NCI-H146 treated with DMSO at 0.1 percent for 48 hours (cell line): Measurements from ENCODE around the gene SLC26A5.
"Not testable (repeated sequence)": the region's sequence is repeated elsewhere in the genome, so short reads cannot be mapped to it uniquely, and the experiment has no call there.

ENCODE experiments used
- DNase-seq: peaks from one replicate; lab custom pipeline; 2025; ENCODE audit not compliant: unreplicated experiment; lab: John Stamatoyannopoulos, UW

The SLC26A5 gene

DNA sequence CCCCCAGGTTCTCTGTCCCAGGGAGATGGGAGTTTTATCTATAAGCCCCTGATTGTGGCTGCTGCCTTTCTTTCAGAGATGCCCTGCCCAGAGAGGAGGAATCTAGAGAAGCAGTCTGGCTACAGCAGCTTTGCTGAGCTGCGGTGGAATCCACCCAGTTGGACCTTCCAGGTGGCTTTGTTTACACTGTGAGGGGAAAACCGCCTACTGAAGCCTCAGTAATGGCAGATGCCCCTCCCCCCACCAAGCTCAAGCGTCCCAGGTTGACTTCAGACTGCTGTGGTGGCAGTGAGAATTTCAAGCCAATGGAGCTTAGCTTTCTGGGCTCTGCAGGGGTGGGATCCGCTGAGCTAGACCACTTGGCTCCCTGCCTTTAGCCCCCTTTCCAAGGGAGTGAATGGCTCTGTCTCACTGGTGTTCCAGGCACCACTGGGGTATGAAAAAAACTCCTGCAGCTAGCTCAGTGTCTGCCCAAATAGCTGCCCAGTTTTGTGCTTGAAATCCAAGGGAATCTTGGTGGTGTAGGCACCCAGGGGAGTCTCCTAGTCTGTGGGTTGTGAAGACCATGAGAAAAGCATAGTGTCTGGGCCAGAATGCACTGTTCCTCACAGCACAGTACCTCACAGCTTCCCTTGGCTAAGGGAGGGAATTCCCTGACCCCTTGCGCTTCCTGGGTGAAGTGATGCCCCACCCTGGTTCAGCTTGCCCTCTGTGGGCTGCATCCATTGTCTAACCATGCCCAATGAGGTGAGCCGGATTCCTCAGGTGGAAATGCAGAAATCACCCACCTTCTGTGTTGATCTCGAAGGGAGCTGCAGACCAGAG is 40.0 kb downstream of the SLC26A5 start:
- not testable (repeated sequence) for DNase-seq

DNA sequence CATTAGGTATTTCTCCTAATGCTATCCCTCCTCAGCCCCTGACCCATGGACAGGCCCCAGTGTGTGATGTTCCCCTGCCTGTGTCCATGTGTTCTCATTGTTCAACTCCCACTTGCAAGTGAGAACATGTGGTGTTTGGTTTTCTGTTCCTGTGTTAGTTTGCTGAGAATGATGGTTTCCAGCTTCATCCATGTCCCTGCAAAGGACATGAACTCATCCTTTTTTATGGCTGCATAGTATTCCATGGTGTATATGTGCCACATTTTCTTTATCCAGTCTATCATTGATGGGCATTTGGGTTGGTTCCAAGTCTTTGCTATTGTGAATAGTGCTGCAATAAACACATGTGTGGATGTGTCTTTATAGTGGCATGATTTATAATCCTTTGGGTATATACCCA is 46.3 kb downstream of the SLC26A5 start:
- not testable (repeated sequence) for DNase-seq

DNA sequence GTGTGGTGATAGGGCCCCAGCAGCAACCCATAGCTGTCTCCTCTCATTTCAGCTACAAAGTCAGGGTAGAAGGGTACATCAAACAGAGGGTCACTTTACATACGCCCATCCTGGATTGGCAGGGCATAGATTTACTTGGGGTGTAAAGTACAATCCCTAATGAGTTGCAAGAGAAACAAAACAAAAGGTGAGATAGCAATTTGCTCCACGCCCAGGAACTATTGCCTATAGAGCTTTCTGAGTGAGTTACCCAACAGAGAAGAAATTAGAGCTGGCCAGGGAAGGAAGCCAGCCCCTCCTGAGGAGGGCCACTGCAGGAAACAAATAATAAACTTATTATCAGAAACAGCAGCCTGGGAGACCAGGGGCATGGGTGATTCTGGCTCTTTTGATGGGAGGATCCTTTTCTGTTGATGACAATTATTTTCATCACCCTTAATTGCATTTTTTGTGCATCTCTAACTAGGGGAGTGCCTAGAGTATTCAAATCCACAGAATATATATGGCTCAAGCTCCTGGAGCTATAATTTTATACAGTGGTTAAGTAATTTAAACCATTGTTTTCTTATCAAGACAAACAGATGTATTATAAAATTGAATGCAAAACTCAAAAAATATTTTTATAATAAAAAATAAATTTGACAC is 47.4 kb downstream of the SLC26A5 start:
- no peak for DNase-seq

DNA sequence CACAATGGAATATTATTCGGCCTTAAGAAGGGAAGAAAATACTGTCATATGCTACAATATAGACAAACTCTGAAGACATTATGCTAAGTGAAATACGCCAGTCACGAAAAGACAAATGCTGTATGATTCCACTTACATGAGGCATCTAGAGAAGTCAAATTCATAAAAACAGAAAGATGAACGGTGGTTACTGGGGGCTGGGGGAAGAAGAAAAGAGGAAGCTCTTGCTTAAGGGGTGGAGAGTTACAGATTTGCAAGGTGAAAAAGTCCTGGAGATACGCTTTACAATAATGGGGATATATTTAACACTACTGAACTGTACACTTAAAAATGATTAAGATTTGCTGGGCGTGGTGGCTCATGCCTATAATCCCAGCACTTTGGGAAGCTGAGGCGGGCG is 49.5 kb downstream of the SLC26A5 start:
- DNase-seq = no peak

DNA sequence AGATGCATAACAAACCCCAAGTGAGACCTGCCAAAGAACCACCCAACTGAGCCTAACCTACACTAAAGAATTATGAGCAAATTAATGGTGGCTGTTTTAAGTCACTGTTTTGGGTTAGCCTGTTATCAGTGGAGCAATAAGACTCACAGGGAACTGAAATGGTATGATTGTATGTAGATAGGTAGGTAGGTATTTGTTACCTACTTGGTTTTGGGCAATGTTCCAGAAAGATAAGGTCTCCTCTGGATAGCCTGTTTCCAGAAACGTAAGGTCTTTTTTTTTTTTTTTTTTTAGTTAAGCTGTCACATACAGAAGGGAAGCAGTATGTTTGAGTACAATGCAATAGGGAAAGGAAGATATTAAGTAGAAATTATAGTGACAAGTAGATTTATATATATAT is 50.9 kb downstream of the SLC26A5 start:
- DNase-seq = no peak

DNA sequence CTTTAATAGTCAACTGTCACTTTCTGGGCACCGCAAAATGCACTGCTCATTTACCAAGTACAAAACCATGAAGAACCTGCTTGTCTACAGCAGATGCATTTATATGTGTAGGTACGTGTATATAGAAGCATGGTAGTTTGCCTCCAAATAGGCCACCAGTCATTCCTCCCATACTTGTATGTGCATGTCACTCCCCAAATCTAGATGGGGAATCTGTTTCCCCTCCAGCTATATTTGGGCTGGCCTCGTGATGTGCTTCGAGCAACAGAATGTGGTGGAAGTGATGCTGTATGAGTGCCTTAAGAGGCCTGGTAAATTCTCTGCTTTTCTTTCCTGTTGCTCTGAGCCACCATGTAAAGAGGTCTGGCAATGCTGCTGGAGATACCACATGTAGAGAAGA is 51.4 kb downstream of the SLC26A5 start:
- no peak for DNase-seq

DNA sequence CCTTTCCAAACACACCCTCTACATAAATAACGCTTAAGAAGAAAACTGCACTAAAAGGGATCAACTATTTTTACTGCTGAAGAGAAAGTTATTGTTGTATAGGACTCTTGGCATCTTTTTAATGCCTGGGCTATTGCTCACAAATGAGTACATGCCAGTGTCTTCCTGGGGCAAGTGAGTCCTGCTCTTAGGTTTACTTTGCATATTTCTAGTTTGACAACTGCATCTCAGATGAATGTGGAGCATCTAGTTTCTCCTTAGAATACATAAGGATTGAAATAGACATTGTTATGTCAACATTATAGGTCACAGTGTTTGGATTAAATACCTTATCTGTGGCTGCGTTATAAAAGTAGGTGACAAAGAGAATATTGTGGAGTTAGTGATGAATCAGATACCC is 54.0 kb downstream of the SLC26A5 start:
- no peak for DNase-seq

DNA sequence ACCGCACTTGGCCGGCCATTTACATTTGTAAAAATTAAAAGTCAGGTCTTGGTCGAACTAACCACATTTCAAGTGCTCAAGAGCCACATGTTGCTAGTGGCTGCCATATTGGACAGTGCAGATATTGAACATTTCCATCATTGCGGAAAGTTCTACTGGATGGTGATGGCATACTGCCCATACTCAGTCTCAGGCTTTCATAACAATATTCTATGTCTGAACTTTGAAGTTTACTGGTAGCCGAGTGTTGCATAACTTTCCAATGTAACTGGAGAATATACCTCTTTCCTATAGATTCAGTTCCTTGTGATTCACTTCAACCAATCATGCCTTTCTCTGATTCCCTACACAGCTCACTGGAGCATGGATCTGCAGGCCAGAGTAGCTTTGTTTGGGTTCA is 54.9 kb downstream of the SLC26A5 start:
- no peak for DNase-seq

DNA sequence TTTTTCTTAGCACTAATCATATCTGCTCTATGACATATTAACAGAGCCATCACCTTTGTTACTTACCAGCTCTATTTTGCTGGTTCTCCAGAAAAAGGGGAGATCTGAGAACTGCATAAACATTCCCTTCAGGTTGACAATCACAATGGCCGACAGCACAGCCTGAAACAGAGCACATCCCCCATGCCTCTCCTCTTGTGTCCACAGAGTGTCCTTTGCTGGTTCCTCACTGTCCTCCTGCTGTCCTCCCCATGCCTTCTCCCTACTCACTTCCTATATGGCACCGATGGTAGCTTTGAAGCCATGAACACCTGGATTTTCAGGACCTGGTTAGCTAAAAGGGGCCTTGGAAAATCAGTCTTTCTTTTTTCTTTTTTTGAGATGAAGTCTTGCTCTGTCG is 56.7 kb downstream of the SLC26A5 start:
- no peak for DNase-seq

DNA sequence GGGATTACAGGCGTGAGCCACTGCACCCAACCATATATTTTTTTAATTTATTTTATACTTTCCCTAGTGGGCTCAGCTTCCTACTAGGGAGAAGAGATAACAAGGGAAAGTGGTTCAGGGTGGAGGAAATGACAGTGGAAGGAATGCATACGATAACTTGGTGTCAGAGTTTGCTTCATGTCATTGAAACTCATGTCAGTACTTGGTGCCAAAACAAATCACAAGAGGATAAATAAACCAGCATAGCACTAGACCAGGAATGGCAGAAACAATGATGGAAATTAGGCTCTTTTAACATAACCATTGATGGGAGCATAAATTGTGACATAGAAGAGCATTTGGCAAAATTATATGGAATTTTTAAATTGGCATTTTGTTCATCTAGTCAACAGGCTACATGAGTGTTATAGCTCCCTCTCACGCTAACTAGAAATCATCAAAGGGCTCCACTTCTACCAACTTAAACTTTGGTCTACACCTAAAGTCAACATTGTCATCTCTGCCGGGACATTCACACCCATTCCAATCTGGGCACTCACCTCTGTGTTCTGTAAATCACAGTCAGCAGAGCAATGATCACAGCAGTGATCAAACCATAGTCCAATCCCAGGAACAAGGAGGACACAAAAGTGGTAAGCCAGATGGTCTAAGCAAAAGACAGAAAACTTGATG is 57.4 kb downstream of the SLC26A5 start:
- DNase-seq = no peak

DNA sequence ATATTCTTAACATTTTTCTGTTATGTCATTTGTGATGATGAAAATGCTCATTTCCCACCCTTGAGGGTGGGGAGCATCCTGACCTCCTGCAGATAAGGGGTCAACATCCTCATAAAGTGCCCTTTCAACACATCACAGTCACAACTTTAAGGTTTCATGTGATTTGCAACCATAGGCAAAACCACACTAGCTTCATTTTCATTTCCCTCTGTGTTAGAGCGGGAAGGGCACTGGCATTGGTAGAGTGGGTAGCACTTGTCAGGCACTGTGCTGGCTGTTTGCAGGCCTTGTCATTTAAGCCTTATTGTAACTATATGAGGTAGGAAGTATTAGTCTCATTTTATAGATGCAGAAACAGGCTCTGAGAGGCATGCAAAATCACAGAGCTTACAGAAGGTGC is 58.8 kb downstream of the SLC26A5 start:
- DNase-seq = no peak

DNA sequence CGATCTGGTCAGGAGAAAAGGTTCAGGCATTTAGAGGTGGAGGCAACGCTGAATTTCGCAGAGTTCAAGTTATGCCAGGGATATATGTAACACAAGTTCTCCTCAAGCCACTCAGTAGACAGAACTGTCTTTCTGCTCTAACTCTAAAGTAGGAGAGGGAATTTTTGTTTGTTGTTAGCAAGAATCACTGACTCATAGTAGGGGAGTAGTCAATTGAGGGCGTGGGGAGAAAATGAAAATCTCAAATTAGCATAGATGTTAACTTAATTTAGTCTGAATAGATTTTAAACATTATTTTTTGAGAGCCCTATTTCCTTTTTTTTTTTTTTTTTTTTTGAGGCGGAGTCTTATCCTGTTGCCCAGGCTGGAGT is 64.0 kb downstream of the SLC26A5 start:
- DNase-seq = no peak

DNA sequence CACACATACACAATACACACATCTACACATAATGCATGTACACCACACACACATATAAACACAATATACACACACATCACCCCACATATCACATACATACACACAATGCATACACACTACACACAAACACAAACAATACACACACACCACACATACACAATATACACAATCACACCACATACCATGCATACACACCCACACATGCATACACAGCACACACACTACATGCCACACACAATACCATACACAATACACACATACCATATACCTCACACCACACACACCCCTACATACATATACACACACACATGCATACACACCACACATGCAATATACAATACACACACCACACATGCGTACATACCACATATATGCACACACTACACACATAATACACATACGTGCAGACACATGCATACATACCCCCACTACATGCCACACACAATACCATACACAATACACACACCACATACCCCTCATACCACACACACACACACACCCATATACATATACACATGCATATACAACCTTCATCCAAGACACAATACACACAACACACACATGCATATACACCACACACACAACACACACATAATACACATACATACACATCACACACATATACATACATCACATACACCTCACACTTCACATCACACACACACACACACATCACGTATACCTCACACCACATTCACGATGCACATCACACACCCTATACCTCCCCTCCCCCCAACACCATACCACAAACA is 64.6 kb downstream of the SLC26A5 start:
- DNase-seq = no peak

DNA sequence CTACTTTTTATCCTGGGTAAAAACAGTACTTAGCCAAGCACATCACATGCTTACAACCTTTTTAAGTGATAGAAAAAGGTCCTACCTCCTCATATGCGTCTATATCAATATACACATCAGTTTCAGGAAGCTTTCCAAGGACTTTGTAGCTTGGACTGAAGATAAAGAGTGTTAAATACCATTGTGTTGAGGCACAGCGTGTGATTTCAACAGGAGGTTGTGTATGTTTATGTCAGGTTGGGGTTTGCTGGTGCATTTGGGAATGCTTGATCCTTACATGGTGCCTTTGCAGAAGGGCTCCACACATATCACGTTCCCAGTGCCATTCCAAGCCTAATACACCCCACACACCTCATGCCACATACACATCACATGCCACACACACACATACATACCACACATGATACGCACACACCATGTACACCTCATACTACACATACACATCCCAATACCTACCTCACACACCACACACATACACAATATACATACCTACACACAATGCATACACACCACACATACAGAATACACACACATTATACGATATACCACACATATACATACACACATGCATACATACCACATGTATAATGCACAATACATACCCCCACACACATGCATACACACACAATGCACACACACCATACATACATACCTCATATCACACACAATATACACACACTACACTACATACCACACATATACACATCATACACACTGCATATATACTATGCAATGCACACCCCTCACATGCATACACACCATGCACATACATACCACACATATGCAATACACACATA is 65.4 kb downstream of the SLC26A5 start:
- no peak for DNase-seq

DNA sequence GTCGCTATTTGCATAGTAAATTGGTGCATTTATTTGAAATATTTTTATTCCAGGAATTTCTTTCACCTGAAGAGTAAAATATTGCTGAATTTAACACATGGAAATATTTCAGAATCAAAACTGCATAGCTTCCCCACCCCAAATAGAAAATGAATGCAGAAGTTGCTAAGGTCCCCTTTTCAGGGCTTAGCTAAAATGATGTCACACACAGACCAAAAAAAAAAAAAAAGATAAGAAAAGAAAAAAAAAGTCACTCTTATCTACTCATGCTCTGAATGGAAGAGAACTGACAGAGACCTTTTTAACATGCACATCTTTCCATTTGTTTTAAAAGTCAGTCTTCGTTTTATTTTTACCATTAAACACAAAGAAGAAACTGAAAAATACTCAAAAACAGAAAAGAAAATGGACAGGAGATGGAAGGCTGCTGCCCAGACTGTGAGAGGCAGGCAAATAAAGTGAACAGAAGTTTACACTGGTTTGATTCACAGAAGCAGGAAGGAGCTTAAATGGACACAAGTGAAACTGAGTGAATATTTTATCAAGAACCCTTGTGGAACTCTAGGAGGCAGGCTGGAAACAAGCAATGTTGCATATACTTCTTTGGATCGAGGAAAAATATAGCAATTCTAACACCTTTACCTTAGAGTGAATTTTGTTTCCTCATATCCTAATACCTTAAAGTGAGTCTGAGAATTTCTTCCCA is 66.6 kb downstream of the SLC26A5 start:
- no peak for DNase-seq

DNA sequence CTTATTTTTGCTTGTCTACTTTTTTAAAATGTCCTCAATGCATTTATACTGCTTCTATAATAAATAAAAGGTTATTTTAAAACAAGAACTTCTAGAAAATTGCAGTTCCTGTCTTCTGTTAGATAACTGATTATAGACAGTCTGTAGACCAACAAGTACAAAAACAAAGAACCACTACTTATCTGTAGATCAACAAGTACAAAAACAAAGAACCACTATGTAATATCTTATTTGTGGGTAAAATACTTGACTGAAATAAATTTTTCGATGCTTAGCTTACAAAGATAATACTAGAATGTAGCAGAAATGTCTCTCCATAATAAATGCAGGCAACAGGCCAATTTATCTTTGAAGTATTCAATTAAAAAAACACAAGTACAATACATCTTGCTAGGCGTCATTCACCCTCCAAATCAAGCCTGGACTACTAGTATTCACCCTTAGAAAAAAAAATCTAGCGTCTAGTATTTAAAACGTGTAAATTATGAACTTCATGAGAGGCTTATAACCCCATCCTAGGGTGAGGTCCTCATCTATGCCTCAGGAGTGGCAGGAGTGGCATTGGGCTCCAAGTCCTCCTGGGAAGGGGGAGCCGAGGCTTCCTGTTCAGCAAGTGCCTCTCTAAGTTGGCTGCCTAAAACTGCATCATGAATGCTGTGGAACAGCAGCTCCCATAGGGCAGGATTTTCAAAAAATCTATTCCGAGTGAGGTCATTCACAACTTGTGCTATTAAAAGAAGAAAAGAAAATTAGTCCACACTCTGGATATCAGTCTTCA is 72.0 kb downstream of the SLC26A5 start:
- DNase-seq = no peak

DNA sequence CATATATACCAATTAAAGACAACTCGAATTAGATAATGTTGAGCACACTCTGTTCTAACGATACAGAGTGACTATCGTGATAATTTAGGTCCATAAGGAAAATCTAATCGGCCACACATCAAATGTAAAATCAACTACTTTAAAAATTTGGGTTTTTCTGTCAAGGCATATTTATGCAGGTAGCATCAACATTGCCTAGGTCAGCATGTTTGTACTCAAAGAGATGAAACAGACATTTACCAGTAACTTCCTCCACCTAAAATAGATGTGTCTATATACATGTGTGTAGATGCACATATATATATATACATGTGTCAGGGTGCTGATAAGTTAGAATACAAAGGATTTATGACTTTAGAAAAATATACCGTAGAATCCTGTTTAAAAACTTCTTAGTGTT is 76.6 kb downstream of the SLC26A5 start:
- DNase-seq = no peak

DNA sequence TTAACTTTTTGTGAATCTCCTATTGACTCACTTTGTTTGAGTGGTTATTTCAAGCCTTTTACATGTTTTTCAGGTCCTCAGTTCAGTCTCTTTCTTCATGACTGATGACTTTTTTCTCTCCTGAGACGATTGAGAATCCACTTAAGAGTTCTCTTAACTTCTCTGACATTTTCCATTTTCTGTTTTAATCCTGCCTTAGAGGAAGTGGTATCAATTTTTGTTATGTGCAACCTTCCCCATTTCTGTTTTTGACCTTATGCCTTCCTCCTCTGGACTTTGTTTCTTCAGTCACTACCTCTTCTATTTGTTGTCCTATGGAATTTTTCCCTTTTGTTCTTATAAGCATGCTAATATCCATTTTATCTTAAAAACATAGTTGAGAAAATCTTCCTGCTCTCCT is 96.2 kb downstream of the SLC26A5 start:
- no peak for DNase-seq

DNA sequence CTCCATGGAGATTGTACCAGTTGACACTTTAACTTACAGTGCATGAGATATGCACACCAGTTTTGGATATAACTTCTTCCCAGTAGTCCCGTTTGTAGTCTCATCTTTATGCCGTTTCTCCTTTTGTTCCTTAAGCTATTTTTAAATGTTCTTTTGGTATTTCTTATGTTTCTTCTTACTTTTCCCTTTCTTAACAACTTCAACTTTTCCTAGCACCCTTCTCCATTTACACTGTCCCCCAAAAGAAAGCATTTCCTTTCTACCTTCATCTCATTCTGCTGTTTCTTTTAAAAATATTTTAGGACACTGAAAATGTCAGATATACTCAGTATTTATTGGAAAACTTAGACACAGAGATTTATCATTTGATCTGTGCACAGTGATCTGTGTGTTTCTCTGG is 97.0 kb downstream of the SLC26A5 start:
- DNase-seq = no peak
